Endometrium (tissue), 2 donors: ENCODE results near the gene FNBP1L.

ENCODE experiments used
- FAIRE-seq: peaks from 2 replicates; lab custom pipeline; 2012; peaks lifted over from hg19 to GRCh38; lab: Jason Lieb, UNC
- donor health status: control.
- donor health status: control.

FNBP1L gene

GRCh38 chr1:93447481-93448291 lies at the start of gene FNBP1L:
FNBP1L (plus strand) TSS chr1:93448118; CDS start chr1:93448282, 164 bp downstream.
- no peak for FAIRE-seq

- FAIRE-seq, result no peak
Observed at GRCh38 chr1:93399781-93400180, 48.1 kb upstream of the FNBP1L start.

- no peak for FAIRE-seq
Observed at GRCh38 chr1:93408203-93408602, 39.7 kb upstream of the FNBP1L start.

- no peak for FAIRE-seq
Observed at GRCh38 chr1:93411000-93411399, 36.9 kb upstream of the FNBP1L start.

GRCh38 chr1:93414749-93415148 lies 33.2 kb upstream of the FNBP1L start:
- FAIRE-seq, result no peak

GRCh38 chr1:93415296-93415695 lies 32.6 kb upstream of the FNBP1L start:
- no peak for FAIRE-seq

- no peak for FAIRE-seq
Observed at GRCh38 chr1:93416183-93416582, 31.7 kb upstream of the FNBP1L start.

- no peak for FAIRE-seq
Observed at GRCh38 chr1:93419344-93419743, 28.6 kb upstream of the FNBP1L start.

- FAIRE-seq, result peak; percentile 83
Observed at GRCh38 chr1:93420400-93420799, 27.5 kb upstream of the FNBP1L start.

- FAIRE-seq, result no peak
Observed at GRCh38 chr1:93426181-93426580, 21.7 kb upstream of the FNBP1L start.

GRCh38 chr1:93427656-93428055 lies 20.3 kb upstream of the FNBP1L start:
- FAIRE-seq, result no peak

- FAIRE-seq, result no peak
Observed at GRCh38 chr1:93433407-93433961, 14.4 kb upstream of the FNBP1L start.

- no peak for FAIRE-seq
Observed at GRCh38 chr1:93434088-93434487, 13.8 kb upstream of the FNBP1L start.

GRCh38 chr1:93434987-93435386 lies 12.9 kb upstream of the FNBP1L start:
- no peak for FAIRE-seq

- FAIRE-seq, result no peak
Observed at GRCh38 chr1:93435443-93435842, 12.5 kb upstream of the FNBP1L start.

- no peak for FAIRE-seq
Observed at GRCh38 chr1:93436496-93436895, 11.4 kb upstream of the FNBP1L start.

- FAIRE-seq, result peak; percentile 90
Observed at GRCh38 chr1:93437976-93438605, 9.8 kb upstream of the FNBP1L start.

GRCh38 chr1:93438716-93439115 lies 9.2 kb upstream of the FNBP1L start:
- no peak for FAIRE-seq

- no peak for FAIRE-seq
Observed at GRCh38 chr1:93440272-93440671, 7.6 kb upstream of the FNBP1L start.

- FAIRE-seq, result no peak
Observed at GRCh38 chr1:93440706-93441105, 7.2 kb upstream of the FNBP1L start.

- no peak for FAIRE-seq
Observed at GRCh38 chr1:93441589-93441988, 6.3 kb upstream of the FNBP1L start.

- no peak for FAIRE-seq
Observed at GRCh38 chr1:93442008-93442666, 5.8 kb upstream of the FNBP1L start.

- FAIRE-seq, result no peak
Observed at GRCh38 chr1:93442741-93443140, 5.2 kb upstream of the FNBP1L start.
